H7 (cell line): ENCODE results near the gene ASIC2. TPM values are rescaled to one million over a fixed set of nuclear protein-coding genes. Genes with fewer than 3 reads are reported as not detected.

Experiments used
- DNase-seq: peaks from one replicate; pipeline ENCODE4 v3.0.0; 2012
- H3K27me3 ChIP-seq: 2 replicates; pipeline ENCODE4 v1.6.0; 2011; ENCODE audit warnings: mild to moderate bottlenecking, low read length; ENCODE audit not compliant: control insufficient read depth, insufficient read depth
- H3K36me3 ChIP-seq: replicated peaks from 2 replicates; pipeline ENCODE4 v1.5.1; 2011; ENCODE audit warnings: low read length; ENCODE audit not compliant: control insufficient read depth, insufficient read depth
- H3K4me3 ChIP-seq: 2 replicates; pipeline ENCODE4 v1.5.1; 2011; ENCODE audit warnings: low read depth, mild to moderate bottlenecking, control low read depth, low read length, moderate library complexity; ENCODE audit not compliant: insufficient read depth
- total RNA-seq: library from RNA; depleted of rRNA; stranded (reverse); fragments of >200 nt; shearing (Covaris generic); gene quantifications from 2 replicates; pipeline ENCODE4 v1.2.3, GENCODE V29; 2014

Gene ASIC2
- total RNA-seq, 1 experiment from 2014 or later, result 5.5 TPM

DNA sequence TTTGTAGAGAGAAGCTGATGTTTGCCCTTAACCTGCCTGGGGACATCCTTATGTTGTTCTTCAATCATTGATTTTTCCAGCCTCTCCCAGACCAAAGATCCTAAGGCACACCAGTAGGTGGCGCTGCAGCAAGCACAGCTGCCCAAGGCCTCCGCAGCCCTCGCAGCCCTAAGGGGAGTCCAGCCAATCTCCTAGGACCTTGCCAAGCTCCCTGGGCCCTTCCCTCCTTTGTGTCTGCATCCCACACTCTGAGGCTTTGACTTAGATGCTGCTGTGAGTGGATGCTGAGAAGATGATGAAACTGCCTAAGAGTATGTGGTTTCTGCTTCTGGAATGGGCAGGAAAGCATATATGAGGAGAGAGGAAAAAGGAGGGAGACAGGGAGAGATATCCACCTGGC is 254.4 kb downstream of the ASIC2 start:
- DNase-seq, result peak; percentile 88
- no peaks in the 10 kb centered on the region; the same call in 1 of the 2 replicates for H3K27me3 ChIP-seq
- H3K4me3 ChIP-seq, result no peak overlapping the region
- H3K36me3 ChIP-seq, result no peaks in the 10 kb centered on the region

DNA sequence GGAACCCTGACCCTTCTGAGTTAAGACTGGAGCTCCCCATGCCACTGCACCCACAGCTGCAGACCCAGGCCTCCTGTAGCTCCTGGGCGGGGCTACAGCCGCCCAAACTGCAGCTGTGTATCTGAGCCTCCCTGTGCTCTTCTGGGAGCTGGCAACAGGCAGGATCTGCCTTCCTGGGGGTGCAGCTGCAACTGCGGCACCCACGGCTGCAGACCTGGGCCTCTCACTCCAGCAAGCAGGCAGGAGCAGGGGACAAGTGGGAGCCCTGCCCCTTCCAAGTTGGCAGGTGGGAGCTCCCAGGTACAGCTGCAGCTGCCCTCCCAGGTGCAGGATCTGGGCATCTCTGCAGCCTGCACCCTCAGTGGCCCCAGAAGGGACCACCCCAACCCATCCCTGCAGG is 259.9 kb downstream of the ASIC2 start:
- no peaks in the 10 kb centered on the region for H3K27me3 ChIP-seq
- H3K4me3 ChIP-seq, result no peak overlapping the region
- DNase-seq, result no peak
- no peaks in the 10 kb centered on the region for H3K36me3 ChIP-seq

DNA sequence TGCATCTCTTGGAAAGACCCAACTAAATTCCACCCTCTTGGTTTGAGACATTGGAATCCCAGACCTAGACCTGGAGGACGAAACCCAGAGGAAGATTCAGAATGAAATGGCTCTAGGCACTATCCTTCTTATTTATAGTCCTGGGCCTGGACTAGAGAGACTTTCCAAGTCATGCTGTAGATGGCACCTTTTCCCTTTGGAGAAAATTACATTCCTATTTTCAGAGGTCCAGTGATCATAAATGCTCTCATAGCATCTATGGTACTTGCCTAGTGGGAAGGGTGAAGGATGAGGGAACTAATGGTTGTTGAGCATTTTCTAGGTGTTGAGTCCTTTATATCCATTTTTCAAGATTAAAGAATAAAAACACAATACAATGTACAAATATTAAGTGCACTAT is 264.3 kb downstream of the ASIC2 start:
- H3K27me3 ChIP-seq, result no peaks in the 10 kb centered on the region
- no peak for DNase-seq
- H3K4me3 ChIP-seq, result no peak overlapping the region
- no peaks in the 10 kb centered on the region for H3K36me3 ChIP-seq

DNA sequence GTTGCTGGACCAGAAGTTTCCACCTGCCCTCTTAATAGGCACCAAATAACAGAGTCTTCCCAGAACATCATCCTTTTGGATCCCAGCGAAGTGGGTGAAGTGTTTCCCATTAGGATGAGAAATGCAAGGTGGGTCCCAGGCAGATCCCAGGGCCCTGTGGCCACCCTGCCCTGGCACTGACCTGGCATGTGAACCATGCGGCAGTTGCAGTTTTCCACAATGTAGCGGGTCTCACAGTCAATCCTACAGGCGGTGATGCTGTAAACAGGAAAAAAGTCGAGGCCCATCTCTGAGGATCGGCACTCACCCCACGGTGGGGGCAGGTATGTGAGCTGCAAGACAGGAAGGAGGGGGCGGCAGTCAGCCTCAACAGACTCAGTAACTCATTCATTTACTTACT is 265.0 kb downstream of the ASIC2 start:
- Histone ChIP-seq H3K27me3 (no peaks in the 10 kb centered on the region), H3K36me3 (no peaks in the 10 kb centered on the region), H3K4me3 (no peak overlapping the region)
- no peak for DNase-seq

DNA sequence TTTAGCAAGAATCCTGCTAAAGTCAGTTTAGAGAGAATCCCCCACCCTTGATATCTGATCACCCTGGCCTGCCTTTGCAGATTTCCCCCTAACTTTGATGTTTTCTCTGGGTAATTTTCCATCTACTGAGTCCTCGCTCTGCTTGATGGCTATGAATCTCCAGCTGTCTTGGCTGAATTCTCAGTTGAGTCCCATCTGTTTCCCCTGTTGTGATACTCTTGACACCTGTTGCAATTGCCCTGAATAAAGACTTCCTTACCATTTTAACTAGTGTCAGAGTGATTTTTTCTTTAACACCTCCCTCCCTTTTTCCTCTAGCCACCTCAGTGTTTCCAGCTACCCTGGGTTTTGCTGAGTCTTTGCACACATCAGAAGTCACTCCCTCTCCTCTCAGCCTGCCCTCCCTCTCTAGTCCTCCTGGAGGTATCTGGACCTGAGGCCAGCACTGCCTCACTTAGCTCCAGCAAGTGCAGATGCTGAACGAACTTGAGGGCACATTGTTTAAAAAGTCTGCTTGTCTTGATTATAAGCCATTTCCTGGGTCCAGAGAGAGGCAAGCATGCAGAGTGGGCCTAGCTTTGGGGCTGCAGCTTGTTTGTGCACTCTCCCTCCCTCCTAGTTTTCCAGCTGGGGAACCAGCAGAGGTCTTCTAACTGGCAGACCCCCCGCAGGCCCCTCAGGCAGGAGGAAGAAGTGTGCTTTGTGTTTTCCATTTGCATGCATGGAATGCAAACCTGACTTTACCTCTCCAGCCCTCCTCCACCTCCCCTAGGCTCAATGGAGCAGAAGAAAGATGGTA is 268.2 kb downstream of the ASIC2 start:
- H3K36me3 ChIP-seq, result no peaks in the 10 kb centered on the region
- H3K27me3 ChIP-seq, result no peaks in the 10 kb centered on the region
- no peak overlapping the region for H3K4me3 ChIP-seq
- DNase-seq, result no peak

DNA sequence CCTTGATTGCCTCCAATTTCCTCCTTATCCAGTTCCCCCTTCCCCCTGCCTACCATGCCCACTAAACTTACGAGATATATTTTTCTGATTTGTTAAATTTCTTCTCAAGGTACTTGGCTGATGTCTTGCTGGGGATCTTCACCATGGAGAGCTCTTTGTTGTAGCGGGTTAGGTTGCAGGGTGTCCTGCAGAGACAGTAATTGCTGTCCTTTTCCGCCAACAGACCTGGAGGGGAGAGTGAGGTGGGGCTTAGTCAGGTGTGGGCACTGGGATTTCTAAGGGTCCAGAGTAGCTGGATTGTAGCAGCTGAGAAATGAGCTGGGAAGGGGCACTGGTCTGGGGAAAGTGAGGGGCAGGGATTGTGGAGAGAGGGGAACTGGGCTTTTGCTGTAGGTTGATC is 269.3 kb downstream of the ASIC2 start:
- Histone ChIP-seq H3K4me3 (no peak overlapping the region), H3K27me3 (no peaks in the 10 kb centered on the region), H3K36me3 (no peaks in the 10 kb centered on the region)
- DNase-seq, result no peak

DNA sequence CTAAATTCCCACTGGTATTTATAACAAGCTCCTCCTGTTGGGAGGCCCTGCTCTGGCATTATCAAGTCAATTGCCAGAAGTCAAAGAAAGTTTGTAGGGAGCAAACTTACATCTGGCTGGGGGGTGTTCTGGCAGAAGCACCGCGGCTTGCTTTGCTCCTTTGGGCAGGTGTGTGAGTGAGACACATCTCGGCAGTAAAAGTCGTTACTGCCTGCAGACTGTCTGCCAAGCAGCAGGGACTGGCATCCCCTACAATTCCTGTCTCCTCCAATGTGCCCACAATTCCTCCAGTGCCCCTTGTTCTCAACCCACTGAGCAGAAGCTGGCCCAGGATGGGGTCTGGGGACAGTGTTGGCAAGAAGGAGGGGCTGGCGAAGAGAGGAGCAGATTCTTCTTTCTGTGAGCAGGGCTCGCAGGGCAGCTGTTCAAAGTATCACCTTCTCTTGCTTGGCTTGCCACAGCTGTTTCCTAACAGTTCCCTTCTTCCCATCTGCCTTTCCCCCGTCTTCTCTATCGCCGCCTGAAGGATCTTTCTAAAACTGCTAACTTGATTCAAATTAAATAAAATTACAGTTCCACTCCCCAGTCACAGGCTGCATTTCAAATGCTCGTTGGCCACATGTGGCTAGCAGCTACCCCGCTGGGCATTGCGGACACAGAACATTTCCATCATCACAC is 271.2 kb downstream of the ASIC2 start:
- DNase-seq, result peak; percentile 59
- Histone ChIP-seq H3K4me3 (no peak overlapping the region), H3K27me3 (no peaks in the 10 kb centered on the region), H3K36me3 (no peaks in the 10 kb centered on the region)

DNA sequence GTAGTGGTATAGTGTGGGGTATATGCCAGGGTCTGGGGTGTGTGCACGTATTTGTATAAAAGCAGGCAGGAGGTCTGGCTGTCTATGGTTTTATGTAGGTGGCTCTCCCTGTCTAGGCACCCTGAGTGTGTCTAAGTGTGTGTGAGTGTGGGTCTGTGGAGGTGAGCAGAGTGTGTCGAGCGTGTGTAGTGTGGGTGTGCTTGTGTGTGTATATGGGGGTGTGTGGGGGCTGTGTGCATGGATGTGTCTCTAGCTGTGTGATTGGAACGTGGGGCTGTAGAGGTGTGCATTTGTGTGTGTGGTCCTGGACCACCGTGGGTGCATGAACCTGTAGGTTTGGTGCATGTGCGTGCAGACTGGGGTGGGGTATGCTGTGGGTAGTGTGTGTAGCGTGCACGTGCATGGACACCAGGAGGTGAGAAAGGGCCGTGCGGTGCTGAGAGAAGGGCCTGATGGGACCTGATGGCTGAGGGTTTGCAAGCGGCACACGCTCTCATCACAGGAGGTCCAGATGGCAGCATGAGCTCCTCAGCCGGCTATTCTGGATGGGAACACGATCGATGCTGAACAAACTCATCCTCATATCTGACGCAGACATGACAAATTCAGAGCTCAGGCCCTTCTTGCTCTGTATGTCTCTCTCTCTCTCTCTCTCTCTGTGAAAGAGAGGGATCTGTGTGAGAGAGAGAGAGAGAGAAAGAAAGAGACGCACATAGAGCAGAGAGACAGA is 273.8 kb downstream of the ASIC2 start:
- no peak for DNase-seq
- Histone ChIP-seq H3K4me3 (no peak overlapping the region), H3K36me3 (no peaks in the 10 kb centered on the region), H3K27me3 (no peaks in the 10 kb centered on the region)

DNA sequence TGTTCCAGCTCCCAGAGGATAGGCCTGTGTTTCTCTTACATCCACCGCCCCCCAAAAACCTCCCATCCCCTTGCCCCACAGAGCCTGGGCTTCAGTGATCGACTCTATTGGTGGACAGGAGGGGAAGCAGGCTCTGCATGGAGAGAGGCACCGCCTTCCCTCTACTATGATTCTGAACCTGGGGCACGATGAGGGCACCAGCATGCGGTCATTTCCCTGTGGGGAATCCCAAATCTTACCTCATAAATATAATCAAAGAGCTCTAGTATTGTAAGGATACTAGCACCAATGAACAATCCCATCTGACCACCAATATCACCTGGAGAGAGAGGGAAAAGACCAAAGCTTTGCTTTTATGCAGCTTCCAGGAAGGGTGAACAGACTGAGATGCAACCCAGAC is 275.7 kb downstream of the ASIC2 start:
- no peak overlapping the region for H3K4me3 ChIP-seq
- DNase-seq, result no peak
- no peaks in the 10 kb centered on the region for H3K36me3 ChIP-seq
- no peaks in the 10 kb centered on the region for H3K27me3 ChIP-seq

DNA sequence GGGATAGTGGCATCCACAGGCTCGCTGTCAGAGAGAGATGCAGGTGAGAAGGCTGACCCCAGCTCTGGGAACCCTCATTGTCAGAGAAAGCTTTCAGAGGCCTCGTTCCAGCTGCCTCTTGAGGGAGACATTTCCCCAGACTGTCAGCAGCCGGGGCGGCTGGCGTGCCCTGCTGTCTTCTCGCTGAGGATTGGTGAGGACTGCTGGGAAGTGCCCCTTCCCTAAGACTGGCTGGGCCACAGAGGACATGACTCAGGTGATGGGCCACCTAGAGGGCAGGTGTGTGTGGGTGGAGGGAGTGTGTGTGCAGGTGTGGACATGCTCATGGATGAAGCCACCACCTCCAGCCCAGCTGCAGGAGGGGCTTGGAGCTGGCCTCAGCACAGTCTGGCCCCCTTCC is 276.2 kb downstream of the ASIC2 start:
- Histone ChIP-seq H3K27me3 (no peaks in the 10 kb centered on the region), H3K4me3 (no peak overlapping the region), H3K36me3 (no peaks in the 10 kb centered on the region)
- peak; percentile 48 for DNase-seq

DNA sequence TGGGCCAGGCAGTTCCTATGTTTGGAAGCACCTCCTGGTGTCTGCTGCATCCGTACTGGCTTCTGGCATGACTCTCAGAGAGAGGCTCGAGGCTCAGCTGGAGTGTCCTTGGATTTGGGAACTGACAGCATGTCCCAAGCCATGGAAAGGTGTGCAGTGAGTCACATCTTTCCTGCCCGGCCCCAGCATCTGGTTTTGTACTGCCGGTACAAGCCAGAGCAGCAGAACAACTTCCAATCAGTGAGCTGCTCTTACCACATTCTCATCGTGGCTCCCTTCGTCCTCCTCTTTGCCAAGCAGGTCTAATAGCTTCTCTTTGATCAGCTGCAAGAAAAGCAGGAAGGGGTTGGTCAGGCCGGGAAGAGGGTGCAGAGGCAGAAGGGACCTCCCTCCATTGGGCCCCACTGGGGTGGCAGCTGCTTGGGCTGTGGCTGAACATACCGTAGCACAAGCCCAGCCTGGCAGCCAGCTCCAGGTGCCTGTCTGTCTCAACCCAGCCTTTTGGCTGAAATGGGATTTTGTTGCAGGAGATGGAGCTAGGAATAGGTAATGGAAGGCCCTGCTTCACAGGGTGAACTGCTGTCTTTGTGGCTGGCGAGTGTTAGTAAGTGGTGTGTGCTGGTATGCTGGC is 277.3 kb downstream of the ASIC2 start:
- DNase-seq, result no peak
- no peak overlapping the region for H3K4me3 ChIP-seq
- no peaks in the 10 kb centered on the region for H3K36me3 ChIP-seq
- H3K27me3 ChIP-seq, result no peaks in the 10 kb centered on the region

DNA sequence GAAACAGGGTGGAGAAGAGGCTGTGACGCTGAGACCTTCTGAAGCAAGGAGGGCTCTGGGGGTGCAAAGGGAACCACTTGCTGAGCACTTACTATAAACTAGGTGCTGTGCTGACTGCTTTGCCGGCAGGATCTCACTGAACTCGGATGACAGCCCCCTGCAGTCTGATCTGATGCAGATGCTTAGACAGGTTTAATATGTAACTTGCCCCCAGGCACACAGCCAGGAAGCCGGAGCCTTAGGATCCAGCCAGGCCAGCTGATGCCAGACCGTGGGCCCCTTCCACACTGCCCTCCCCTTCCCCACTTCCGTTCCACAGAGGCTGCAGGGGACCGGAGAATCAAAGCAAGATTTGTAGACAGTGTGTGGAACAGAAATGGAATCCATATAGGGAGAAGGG is 278.3 kb downstream of the ASIC2 start:
- Histone ChIP-seq H3K4me3 (no peak overlapping the region), H3K36me3 (no peaks in the 10 kb centered on the region), H3K27me3 (no peaks in the 10 kb centered on the region)
- no peak for DNase-seq

DNA sequence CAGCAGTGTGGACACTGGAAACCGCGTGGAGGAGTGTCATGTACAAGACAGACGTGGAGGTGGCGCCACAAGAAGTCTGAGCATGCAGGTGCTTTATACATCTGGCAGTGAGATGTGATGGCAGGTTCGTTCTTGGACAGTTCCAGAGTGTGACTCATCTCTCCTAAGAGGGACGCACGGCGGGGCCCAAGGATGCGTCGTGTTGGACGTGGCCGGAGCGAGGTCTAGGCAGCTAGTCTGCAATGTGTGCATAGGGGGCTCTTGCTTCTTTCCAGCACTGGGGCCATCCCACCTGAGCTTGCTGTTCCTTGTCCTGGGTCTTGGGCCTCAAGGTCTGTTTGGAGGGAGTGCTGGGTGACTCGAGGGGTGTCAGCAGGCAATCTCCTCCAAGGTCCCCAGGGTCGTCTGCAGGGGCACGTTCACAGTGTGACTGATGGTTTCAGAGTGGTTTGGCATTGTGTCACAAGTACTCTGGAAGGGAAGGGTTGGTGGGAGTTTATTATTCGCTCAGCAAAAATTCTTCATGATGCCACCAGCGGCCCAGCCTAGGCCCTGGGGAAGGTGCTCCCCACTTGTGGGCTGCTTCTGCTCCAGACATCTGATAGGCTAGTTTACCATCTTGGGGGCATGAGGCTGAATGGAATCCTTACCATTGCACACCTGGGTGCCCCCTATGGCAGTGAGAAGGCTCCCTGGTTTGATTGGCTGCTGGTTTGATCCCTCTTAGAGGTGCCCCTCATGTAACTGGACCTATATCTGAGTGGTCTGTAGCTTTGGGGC is 279.3 kb downstream of the ASIC2 start:
- no peaks in the 10 kb centered on the region for H3K36me3 ChIP-seq
- no peak overlapping the region for H3K4me3 ChIP-seq
- no peaks in the 10 kb centered on the region for H3K27me3 ChIP-seq
- no peak for DNase-seq

DNA sequence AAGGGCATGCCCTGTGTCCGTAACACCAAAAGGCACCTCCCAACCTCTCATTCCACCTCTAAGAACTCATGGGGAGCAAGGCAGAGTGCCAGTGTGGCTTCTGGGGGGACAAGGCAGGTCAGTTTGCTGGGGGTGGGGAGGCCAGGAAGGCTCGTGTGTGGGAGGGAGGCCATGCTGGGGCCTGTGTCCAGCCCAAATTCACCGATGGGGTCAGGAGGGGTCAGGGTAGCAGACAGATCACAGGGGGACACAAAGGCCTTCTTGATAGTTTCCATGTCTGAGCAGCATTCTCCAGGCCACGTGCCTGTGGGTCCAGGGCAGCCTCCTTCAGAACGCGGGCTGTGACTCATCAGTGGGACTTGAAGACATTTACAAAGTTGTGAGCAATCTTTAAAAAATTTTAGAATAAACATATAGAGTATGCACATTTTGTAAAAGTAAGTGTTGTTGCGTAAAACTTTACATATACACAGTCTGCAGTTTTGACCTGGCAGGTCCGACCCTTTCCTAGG is 280.5 kb downstream of the ASIC2 start:
- Histone ChIP-seq H3K4me3 (no peak overlapping the region), H3K27me3 (no peaks in the 10 kb centered on the region), H3K36me3 (no peaks in the 10 kb centered on the region)
- no peak for DNase-seq
